CD8-positive, alpha-beta memory T cell (primary cell): Measurements from ENCODE around the gene ARHGAP42. TPM values are rescaled to one million over a fixed set of nuclear protein-coding genes. Genes with fewer than 3 reads are reported as not detected.
"Not testable (repeated sequence)": the region's sequence is repeated elsewhere in the genome, so short reads cannot be mapped to it uniquely, and the experiment has no call there.

Source experiments
- CTCF ChIA-PET: fragments of 350-600 bp; sonication (Branson Sonifier 250); formaldehyde crosslinking; loops from one replicate; lab custom pipeline; 2021; ENCODE audit warnings: antibody characterized with exemption; lab: Charles Lee
- POLR2A ChIA-PET: fragments of 350-600 bp; sonication (Branson Sonifier 250); formaldehyde crosslinking; loops from one replicate; lab custom pipeline; 2021; ENCODE audit warnings: antibody characterized with exemption; lab: Charles Lee
- DNase-seq, 5 donors: peaks; one replicate each; pipeline versions ENCODE4 v3.0.0 to v3.0.0-alpha.2; 2020 to 2022; ENCODE audit warnings: mixed read lengths in 1 of 5
- H3K27ac ChIP-seq: one replicate; pipeline ENCODE4 v1.7.0; 2013; ENCODE audit warnings: low read depth, mild to moderate bottlenecking, low read length, moderate library complexity
- H3K27me3 ChIP-seq: 2 replicates; pipeline ENCODE4 v1.7.0; 2013; ENCODE audit warnings: low read length, mild to moderate bottlenecking; ENCODE audit not compliant: insufficient read depth, poor library complexity, severe bottlenecking
- H3K36me3 ChIP-seq: 2 replicates; pipeline ENCODE4 v1.7.0; 2013; ENCODE audit warnings: mild to moderate bottlenecking, low read length, moderate library complexity; ENCODE audit not compliant: insufficient read depth
- H3K4me1 ChIP-seq: 2 replicates; pipeline ENCODE4 v1.7.0; 2013; ENCODE audit warnings: mild to moderate bottlenecking, low read length, moderate library complexity; ENCODE audit not compliant: insufficient read depth
- H3K4me3 ChIP-seq: 2 replicates; pipeline ENCODE4 v1.7.0; 2013; ENCODE audit warnings: mild to moderate bottlenecking, low read length
- H3K9me3 ChIP-seq: 2 replicates; pipeline ENCODE4 v1.7.0; 2013; ENCODE audit warnings: mild to moderate bottlenecking, low read length
- H3K27ac Mint-ChIP-seq, 8 donors: one replicate each; pipeline ENCODE4 v1.8.0; 2020 to 2021; ENCODE audit warnings: mixed read lengths in 8 of 8, mild to moderate bottlenecking in 6 of 8, inconsistent platforms in 3 of 8, moderate library complexity in 3 of 8
- H3K27me3 Mint-ChIP-seq, 2 donors: one replicate each; pipeline ENCODE4 v1.8.0; 2020 to 2021; ENCODE audit warnings: mixed read lengths in 2 of 2, mild to moderate bottlenecking in 1 of 2, moderate library complexity in 1 of 2
- H3K36me3 Mint-ChIP-seq, 3 donors: one replicate each; pipeline ENCODE4 v1.8.0; 2020 to 2021; ENCODE audit warnings: mixed read lengths in 3 of 3, inconsistent platforms in 1 of 3, mild to moderate bottlenecking in 1 of 3
- H3K4me1 Mint-ChIP-seq, 3 donors: one replicate each; pipeline ENCODE4 v1.8.0; 2020 to 2021; ENCODE audit warnings: mixed read lengths in 3 of 3, inconsistent platforms in 1 of 3, mild to moderate bottlenecking in 1 of 3
- H3K4me3 Mint-ChIP-seq, 7 donors: one replicate each; pipeline ENCODE4 v1.8.0; 2020 to 2021; ENCODE audit warnings: mixed read lengths in 7 of 7, mild to moderate bottlenecking in 6 of 7, moderate library complexity in 4 of 7, inconsistent platforms in 2 of 7
- H3K9me3 Mint-ChIP-seq, 5 donors: one replicate each; pipeline ENCODE4 v1.8.0; 2020 to 2022; ENCODE audit warnings: mixed read lengths in 5 of 5, mild to moderate bottlenecking in 3 of 5, moderate library complexity in 2 of 5, inconsistent platforms in 1 of 5
- polyA plus RNA-seq: library from polyadenylated mRNA; unstranded; fragments of 300-500 nt; fragmentation: Illumina TruSeq; gene quantifications from one replicate; pipeline ENCODE4 v1.2.3, GENCODE V29; 2021
- total RNA-seq, 2 experiments: library from RNA; stranded (reverse); gene quantifications; one replicate each; pipeline ENCODE4 v1.2.3, GENCODE V29; 2021

ARHGAP42 gene
- total and polyA plus RNA-seq, 3 experiments from 2014 or later, result 0.07 to 0.18 (median 0.09) TPM

GRCh38 chr11:100888836-100889235, 201.7 kb downstream of the ARHGAP42 start:
- Mint-ChIP-seq H3K27ac (no peak overlapping the region), H3K27me3 (no peaks in the 10 kb centered on the region), H3K4me1 (no peaks in the 10 kb centered on the region), H3K36me3 (no peaks in the 10 kb centered on the region), H3K4me3 (no peak overlapping the region), H3K9me3 (peaks cover 0 to 16% (median 2%) of the 10 kb centered on the region in 5 donors)
- Histone ChIP-seq H3K4me1 (no peaks in the 10 kb centered on the region), H3K27me3 (no peaks in the 10 kb centered on the region), H3K27ac (no peak overlapping the region), H3K9me3 (no peaks in the 10 kb centered on the region), H3K4me3 (no peak overlapping the region), H3K36me3 (no peaks in the 10 kb centered on the region)
- no peak for DNase-seq
- ChIA-PET CTCF (no interaction called here), POLR2A (no interaction called here)

- H3K9me3 Mint-ChIP-seq, result peaks cover 0 to 23% (median 0%) of the 10 kb centered on the region in 5 donors
- H3K27ac Mint-ChIP-seq, result no peak overlapping the region
- ChIA-PET CTCF (no interaction called here), POLR2A (no interaction called here)
- H3K27ac ChIP-seq, result no peak overlapping the region
- H3K36me3 ChIP-seq, result no peaks in the 10 kb centered on the region
- H3K27me3 ChIP-seq, result no peaks in the 10 kb centered on the region
- H3K9me3 ChIP-seq, result no peaks in the 10 kb centered on the region
- H3K4me3 ChIP-seq, result no peak overlapping the region
- H3K27me3 Mint-ChIP-seq, result no peaks in the 10 kb centered on the region
- DNase-seq, result no peak
- no peak overlapping the region for H3K4me3 Mint-ChIP-seq
- no peaks in the 10 kb centered on the region for H3K4me1 ChIP-seq
- H3K36me3 Mint-ChIP-seq, result no peaks in the 10 kb centered on the region
- no peaks in the 10 kb centered on the region for H3K4me1 Mint-ChIP-seq
These were observed 202.7 kb downstream of the ARHGAP42 start for GRCh38 chr11:100889758-100890157.

- Mint-ChIP-seq H3K9me3 (peaks cover 0 to 23% (median 3%) of the 10 kb centered on the region in 5 donors), H3K4me3 (no peak overlapping the region), H3K36me3 (no peaks in the 10 kb centered on the region), H3K27ac (no peak overlapping the region), H3K4me1 (no peaks in the 10 kb centered on the region), H3K27me3 (no peaks in the 10 kb centered on the region)
- ChIA-PET POLR2A (no interaction called here), CTCF (no interaction called here)
- H3K9me3 ChIP-seq, result no peaks in the 10 kb centered on the region
- H3K4me1 ChIP-seq, result no peaks in the 10 kb centered on the region
- H3K27me3 ChIP-seq, result no peaks in the 10 kb centered on the region
- H3K27ac ChIP-seq, result no peak overlapping the region
- no peaks in the 10 kb centered on the region for H3K36me3 ChIP-seq
- no peak for DNase-seq
- no peak overlapping the region for H3K4me3 ChIP-seq
These were observed 203.7 kb downstream of the ARHGAP42 start for GRCh38 chr11:100890789-100891188.

- POLR2A ChIA-PET, result no interaction called here
- H3K27ac ChIP-seq, result no peak overlapping the region
These were observed 205.8 kb downstream of the ARHGAP42 start for GRCh38 chr11:100892886-100893285.

GRCh38 chr11:100895449-100895848, 208.4 kb downstream of the ARHGAP42 start:
- Histone ChIP-seq H3K4me3 (no peak overlapping the region), H3K36me3 (no peaks in the 10 kb centered on the region), H3K27ac (no peak overlapping the region), H3K4me1 (no peaks in the 10 kb centered on the region), H3K27me3 (no peaks in the 10 kb centered on the region), H3K9me3 (no peaks in the 10 kb centered on the region)
- Mint-ChIP-seq H3K4me1 (no peaks in the 10 kb centered on the region), H3K36me3 (no peaks in the 10 kb centered on the region), H3K4me3 (no peak overlapping the region), H3K27me3 (no peaks in the 10 kb centered on the region), H3K27ac (no peak overlapping the region), H3K9me3 (peaks cover 6 to 26% (median 11%) of the 10 kb centered on the region in 5 donors)
- CTCF ChIA-PET, result no interaction called here
- DNase-seq, result no peak
- POLR2A ChIA-PET, result no interaction called here

More at GRCh38 chr11:100892886-100893285, 205.8 kb downstream of the ARHGAP42 start:
- H3K9me3 Mint-ChIP-seq, result peaks cover 0 to 17% (median 5%) of the 10 kb centered on the region in 5 donors
- H3K36me3 Mint-ChIP-seq, result no peaks in the 10 kb centered on the region
- Histone ChIP-seq H3K4me1 (no peaks in the 10 kb centered on the region), H3K9me3 (no peaks in the 10 kb centered on the region), H3K36me3 (no peaks in the 10 kb centered on the region), H3K27me3 (no peaks in the 10 kb centered on the region), H3K4me3 (no peak overlapping the region)
- H3K4me3 Mint-ChIP-seq, result no peak overlapping the region
- H3K27ac Mint-ChIP-seq, result no peak overlapping the region
- DNase-seq, result no peak
- CTCF ChIA-PET, result no interaction called here
- H3K4me1 Mint-ChIP-seq, result no peaks in the 10 kb centered on the region
- H3K27me3 Mint-ChIP-seq, result no peaks in the 10 kb centered on the region

GRCh38 chr11:100895976-100896375, 208.9 kb downstream of the ARHGAP42 start:
- H3K36me3 Mint-ChIP-seq, H3K4me1 ChIP-seq, H3K27ac ChIP-seq, H3K4me1 Mint-ChIP-seq, H3K27me3 ChIP-seq, H3K9me3 ChIP-seq, CTCF ChIA-PET, H3K27ac Mint-ChIP-seq, H3K36me3 ChIP-seq, DNase-seq, H3K4me3 ChIP-seq, H3K27me3 Mint-ChIP-seq, H3K4me3 Mint-ChIP-seq, POLR2A ChIA-PET: not testable (repeated sequence)
- H3K9me3 Mint-ChIP-seq, result peaks cover 6 to 26% (median 11%) of the 10 kb centered on the region in 5 donors

- peaks cover 6 to 21% (median 8%) of the 10 kb centered on the region in 5 donors for H3K9me3 Mint-ChIP-seq
- POLR2A ChIA-PET, H3K27me3 ChIP-seq, DNase-seq, CTCF ChIA-PET, H3K27ac Mint-ChIP-seq, H3K36me3 ChIP-seq, H3K27ac ChIP-seq, H3K36me3 Mint-ChIP-seq, H3K27me3 Mint-ChIP-seq, H3K9me3 ChIP-seq, H3K4me3 Mint-ChIP-seq, H3K4me1 ChIP-seq, H3K4me3 ChIP-seq, H3K4me1 Mint-ChIP-seq: not testable (repeated sequence)
These were observed 214.4 kb downstream of the ARHGAP42 start for GRCh38 chr11:100901471-100901870.

GRCh38 chr11:100902454-100903141, 215.5 kb downstream of the ARHGAP42 start:
- Histone ChIP-seq H3K36me3 (no peaks in the 10 kb centered on the region), H3K9me3 (no peaks in the 10 kb centered on the region), H3K4me3 (no peak overlapping the region), H3K27ac (no peak overlapping the region), H3K4me1 (no peaks in the 10 kb centered on the region), H3K27me3 (no peaks in the 10 kb centered on the region)
- Mint-ChIP-seq H3K9me3 (peaks cover 6 to 21% (median 11%) of the 10 kb centered on the region in 5 donors), H3K27ac (no peak overlapping the region), H3K4me3 (no peak overlapping the region), H3K27me3 (peaks cover 0 to 2% of the 10 kb centered on the region in 2 donors), H3K36me3 (no peaks in the 10 kb centered on the region), H3K4me1 (no peaks in the 10 kb centered on the region)
- ChIA-PET POLR2A (no interaction called here), CTCF (no interaction called here)
- DNase-seq, result no peak
